ENCODE measurements around the gene RPS24.
"Not testable (repeated sequence)": the region's sequence is repeated elsewhere in the genome, so short reads cannot be mapped to it uniquely, and the experiment has no call there.

Gene RPS24

GRCh38 chr10:78033637-78034470, at the start of gene RPS24:
Gene RPS24 (plus strand): TSS chr10:78033863. CDS start chr10:78033902, 39 bp downstream.
- peak; percentile 98 for TF ChIP-seq POLR2A (IDR thresholded peaks at IDR 0.05; ENCODE audit: extremely low read depth, insufficient read length)
- TF ChIP-seq MAX (IDR thresholded peaks at IDR 0.05; ENCODE audit: low read depth, low read length), result peak; percentile 90; the same call in 1 of the 2 replicates
- TF ChIP-seq MYC (IDR thresholded peaks at IDR 0.05; ENCODE audit: low read depth, low read length), result peak; percentile 97
- TF ChIP-seq CTCF (IDR thresholded peaks at IDR 0.05; ENCODE audit: low read depth, low read length), result no peak
- peak within 1 kb of the TSS; percentile 93 for H3K4me3 ChIP-seq (ENCODE audit: low read depth, low read length)
- DNase-seq (ENCODE audit: low read depth), result peak; percentile 99

DNA sequence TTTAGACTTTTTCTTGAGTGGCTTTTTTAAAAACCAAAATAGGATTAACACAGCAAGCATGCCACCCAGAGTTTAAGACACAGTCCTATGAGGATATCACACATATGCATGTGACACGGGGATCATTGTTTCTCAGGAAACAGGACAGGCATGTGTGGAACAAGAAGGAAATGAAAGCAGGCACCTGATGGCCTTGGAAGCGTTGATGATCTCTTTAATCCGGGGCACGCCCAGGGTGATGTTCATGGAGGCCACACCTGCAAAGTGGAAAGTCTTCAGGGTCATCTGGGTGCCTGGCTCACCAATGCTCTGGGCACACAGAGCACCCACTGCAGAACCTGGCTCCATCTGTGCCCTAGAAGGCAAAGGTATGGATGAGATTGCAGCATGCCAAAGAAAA, 48.7 kb upstream of the RPS24 start:
- TF ChIP-seq POLR2A (IDR thresholded peaks at IDR 0.05; ENCODE audit: extremely low read depth, insufficient read length), result no peak
- TF ChIP-seq MAX (IDR thresholded peaks at IDR 0.05; ENCODE audit: low read depth, low read length), result no peak
- no peak for TF ChIP-seq CTCF (IDR thresholded peaks at IDR 0.05; ENCODE audit: low read depth, low read length)
- TF ChIP-seq MYC (IDR thresholded peaks at IDR 0.05; ENCODE audit: low read depth, low read length), result no peak
- H3K4me3 ChIP-seq (ENCODE audit: low read depth, low read length), result no peak overlapping the region
- no peak for DNase-seq (ENCODE audit: low read depth)

- TF ChIP-seq MYC (IDR thresholded peaks at IDR 0.05; ENCODE audit: low read depth, low read length), result no peak
- TF ChIP-seq CTCF (IDR thresholded peaks at IDR 0.05; ENCODE audit: low read depth, low read length), result no peak
- TF ChIP-seq MAX (IDR thresholded peaks at IDR 0.05; ENCODE audit: low read depth, low read length), result no peak
- TF ChIP-seq POLR2A (IDR thresholded peaks at IDR 0.05; ENCODE audit: extremely low read depth, insufficient read length), result no peak
- no peak for DNase-seq (ENCODE audit: low read depth)
- no peak overlapping the region for H3K4me3 ChIP-seq (ENCODE audit: low read depth, low read length)
Observed at GRCh38 chr10:77987671-77988255, 45.9 kb upstream of the RPS24 start.

GRCh38 chr10:77989081-77989724, 44.5 kb upstream of the RPS24 start:
- no peak for DNase-seq (ENCODE audit: low read depth)
- H3K4me3 ChIP-seq (ENCODE audit: low read depth, low read length), result no peak overlapping the region
- TF ChIP-seq MYC (IDR thresholded peaks at IDR 0.05; ENCODE audit: low read depth, low read length) (no peak), CTCF (IDR thresholded peaks at IDR 0.05; ENCODE audit: low read depth, low read length) (no peak), POLR2A (IDR thresholded peaks at IDR 0.05; ENCODE audit: extremely low read depth, insufficient read length) (no peak), MAX (IDR thresholded peaks at IDR 0.05; ENCODE audit: low read depth, low read length) (no peak)

DNA sequence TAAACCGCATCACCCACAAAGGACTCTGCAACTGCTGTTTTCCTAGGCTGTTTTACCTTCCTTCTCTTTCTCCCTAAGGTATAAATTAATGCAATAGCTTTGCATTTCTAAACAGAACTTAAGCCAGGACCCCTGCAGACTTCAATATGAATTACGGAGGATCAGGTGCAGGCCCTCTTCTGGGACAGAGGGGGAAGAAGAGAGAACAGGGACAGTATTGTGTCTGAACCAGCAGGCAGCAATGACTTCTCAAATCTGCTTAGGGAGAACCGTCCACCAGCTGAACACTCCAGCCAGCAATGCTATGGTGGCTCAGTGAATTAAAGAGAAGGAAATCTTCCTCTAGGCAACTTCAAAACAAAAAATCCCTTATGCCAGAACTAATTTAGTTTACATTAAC, 40.0 kb upstream of the RPS24 start:
- no peak for TF ChIP-seq MAX (IDR thresholded peaks at IDR 0.05; ENCODE audit: low read depth, low read length)
- TF ChIP-seq POLR2A (IDR thresholded peaks at IDR 0.05; ENCODE audit: extremely low read depth, insufficient read length), result no peak
- no peak for TF ChIP-seq CTCF (IDR thresholded peaks at IDR 0.05; ENCODE audit: low read depth, low read length)
- TF ChIP-seq MYC (IDR thresholded peaks at IDR 0.05; ENCODE audit: low read depth, low read length), result no peak
- H3K4me3 ChIP-seq (ENCODE audit: low read depth, low read length), result no peak overlapping the region
- DNase-seq (ENCODE audit: low read depth), result no peak

GRCh38 chr10:77998780-77999179, 34.9 kb upstream of the RPS24 start:
- not testable (repeated sequence) for DNase-seq (ENCODE audit: low read depth)

More at GRCh38 chr10:77998780-77999179, 34.9 kb upstream of the RPS24 start:
- H3K4me3 ChIP-seq (ENCODE audit: low read depth, low read length), result not testable (repeated sequence)

Measured in NB4 (cell line).